IPS-18c (cell line): ENCODE measurements around the gene IL22RA1.

Source experiments
- H3K4me3 ChIP-seq: 2 replicates; pipeline ENCODE4 v1.7.0; 2013; ENCODE audit warnings: low read depth, mild to moderate bottlenecking, low read length, moderate library complexity; ENCODE audit not compliant: insufficient read depth
- H3K9me3 ChIP-seq: one replicate; pipeline ENCODE4 v1.6.1; 2013; ENCODE audit warnings: mild to moderate bottlenecking, low read length, moderate library complexity; ENCODE audit not compliant: control insufficient read depth, insufficient read depth

Gene IL22RA1

DNA sequence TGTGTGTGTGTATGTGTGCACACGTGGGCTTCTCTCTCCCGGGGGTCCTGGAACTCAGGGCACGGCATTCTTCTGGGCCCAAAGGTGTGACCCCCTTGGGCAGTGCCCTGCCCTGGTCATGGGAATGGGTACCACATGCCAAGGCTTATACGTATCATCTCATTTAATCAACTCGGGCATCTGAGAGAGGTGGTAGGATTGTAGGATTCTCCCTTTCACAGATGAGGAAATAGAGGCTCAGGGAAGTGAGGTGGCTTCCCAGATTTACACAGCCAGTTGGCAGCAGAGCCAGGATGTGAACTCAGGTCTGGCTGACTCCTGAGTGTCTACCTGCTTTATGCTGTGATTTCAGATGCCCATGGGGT lies 46.2 kb downstream of the IL22RA1 start:
- H3K9me3 ChIP-seq = no peaks in the 10 kb centered on the region
- no peak overlapping the region for H3K4me3 ChIP-seq

DNA sequence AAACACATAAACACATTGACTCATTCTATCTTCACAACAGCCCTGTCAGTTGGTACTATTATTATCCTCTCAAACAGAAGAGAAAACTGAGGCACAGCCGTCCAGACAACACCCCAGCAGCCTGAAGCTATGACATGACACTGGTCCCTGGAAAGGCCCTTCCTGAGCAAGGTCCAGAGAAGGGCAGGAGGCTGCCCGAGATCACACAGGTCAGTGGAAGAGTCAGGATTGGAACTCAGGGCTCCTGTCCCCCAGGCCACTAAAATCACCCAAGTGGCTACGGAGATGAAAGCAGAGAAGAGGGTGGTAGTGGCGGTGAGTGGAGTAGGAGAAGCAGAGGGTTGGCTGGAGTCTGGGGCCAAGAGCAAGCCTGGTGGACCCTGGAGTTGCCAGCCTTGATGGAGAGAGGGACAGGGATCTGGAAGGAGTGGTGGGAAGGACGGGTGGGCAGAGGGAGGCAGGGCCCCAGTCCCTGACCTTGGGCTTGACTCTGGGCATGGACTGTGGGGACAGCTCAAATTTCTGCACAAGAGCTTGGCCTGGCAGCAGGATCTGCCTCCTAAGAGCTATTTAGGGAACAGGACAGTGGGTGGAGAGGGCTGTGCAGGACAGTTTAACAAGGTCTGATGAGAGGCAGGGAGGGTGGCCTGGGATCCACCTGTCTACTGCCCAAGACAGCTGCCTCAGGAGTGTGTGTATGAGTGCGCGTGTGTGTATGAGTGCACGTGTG lies 46.8 kb downstream of the IL22RA1 start:
- Histone ChIP-seq H3K4me3 (no peak overlapping the region), H3K9me3 (no peaks in the 10 kb centered on the region)

DNA sequence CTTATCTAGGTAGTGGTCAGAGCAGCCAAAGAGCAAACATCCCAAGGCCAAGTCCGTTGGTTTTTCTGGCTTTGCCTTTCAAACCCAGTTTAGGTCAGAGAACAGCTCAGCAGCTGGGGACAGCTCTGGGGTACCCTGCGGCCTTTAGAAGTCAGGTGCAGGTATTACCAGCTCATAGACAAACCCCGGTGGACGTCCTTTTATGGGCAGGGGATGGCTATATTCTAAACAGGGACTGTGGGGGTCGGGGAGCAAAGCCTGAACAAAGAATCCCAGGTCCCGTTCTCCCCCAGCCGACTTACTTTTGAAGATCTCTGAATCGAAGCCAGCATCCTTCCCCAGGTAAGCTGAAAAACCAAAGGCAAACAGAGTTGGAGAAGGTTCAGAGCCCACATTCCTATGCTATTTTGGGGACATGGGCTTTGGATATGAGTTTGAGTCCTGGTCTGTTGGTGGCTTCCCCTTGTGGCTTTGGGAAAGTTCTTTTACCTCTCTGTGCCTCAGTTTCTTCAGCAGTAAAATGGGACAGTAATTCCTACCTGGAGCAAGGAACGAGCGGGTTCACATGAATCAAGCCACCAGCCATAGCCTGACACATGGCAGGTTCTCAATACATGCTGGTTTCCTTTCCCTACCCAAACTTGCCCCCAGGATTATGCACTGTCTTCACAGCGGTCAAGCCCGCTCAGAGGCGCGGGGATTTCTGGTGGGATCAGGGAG lies 47.6 kb downstream of the IL22RA1 start:
- Histone ChIP-seq H3K4me3 (no peak overlapping the region), H3K9me3 (no peaks in the 10 kb centered on the region)

DNA sequence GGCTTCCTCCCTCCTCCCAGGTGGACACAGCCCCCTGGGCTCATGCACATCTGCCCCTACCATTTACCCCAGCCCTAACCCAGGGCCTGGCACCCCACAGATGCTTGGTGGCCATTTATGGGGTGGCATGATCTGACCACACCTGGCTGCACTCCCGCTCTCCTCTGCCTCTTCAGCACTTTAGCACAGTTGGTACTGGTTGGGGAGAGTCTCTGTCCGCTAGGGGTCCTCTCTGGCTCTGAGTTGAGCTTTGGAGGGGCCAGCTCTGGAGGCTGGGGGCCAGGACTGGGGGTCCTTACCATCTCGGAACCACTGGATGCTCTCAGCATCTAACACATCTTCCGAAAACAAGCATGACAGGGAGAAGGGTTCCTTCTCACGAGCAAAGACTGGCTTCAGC lies 48.4 kb downstream of the IL22RA1 start:
- Histone ChIP-seq H3K9me3 (peaks cover 1% of the 10 kb centered on the region), H3K4me3 (no peak overlapping the region)

DNA sequence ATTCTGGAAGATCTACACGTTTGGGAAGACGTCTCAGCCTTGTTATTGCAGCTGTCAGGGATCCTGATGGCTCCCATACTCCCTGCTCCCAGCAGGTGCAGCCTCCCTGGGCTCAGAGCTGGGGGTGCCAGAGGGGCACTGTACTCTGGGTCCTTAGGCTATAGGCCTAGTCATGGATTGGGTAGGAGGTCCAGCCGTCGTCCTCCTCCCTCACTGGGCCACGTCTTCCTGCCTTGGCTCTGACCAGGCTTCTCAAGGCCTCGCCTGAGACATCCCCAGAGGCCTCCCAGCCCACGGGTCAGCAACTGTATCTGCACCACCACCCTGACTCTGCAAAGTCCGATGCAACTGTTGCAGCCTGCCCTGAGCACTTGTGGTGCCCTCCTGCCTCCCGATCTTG lies 49.2 kb downstream of the IL22RA1 start:
- Histone ChIP-seq H3K4me3 (no peak overlapping the region), H3K9me3 (peaks cover 2% of the 10 kb centered on the region)

DNA sequence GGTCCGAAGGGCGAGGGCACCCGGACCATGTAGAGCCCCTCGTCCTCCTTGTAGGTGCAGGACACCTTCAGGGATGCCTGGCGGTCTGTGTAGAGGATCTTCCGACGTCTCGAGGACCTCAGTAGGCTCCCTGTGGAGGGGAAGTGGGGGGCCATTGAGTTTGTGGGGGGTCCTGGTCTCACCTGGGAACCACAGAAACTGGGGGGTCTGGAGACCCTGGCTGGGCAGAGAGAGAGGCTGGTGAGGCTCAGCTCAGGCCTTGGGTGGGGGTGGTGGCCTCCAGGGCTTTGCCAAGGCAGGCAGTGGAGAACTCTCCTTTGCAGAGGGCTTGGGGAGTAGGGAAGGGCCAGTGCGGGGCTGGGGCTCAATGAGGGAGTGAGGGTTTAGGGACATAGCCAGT lies 50.0 kb downstream of the IL22RA1 start:
- H3K4me3 ChIP-seq = no peak overlapping the region
- peaks cover 2% of the 10 kb centered on the region for H3K9me3 ChIP-seq

DNA sequence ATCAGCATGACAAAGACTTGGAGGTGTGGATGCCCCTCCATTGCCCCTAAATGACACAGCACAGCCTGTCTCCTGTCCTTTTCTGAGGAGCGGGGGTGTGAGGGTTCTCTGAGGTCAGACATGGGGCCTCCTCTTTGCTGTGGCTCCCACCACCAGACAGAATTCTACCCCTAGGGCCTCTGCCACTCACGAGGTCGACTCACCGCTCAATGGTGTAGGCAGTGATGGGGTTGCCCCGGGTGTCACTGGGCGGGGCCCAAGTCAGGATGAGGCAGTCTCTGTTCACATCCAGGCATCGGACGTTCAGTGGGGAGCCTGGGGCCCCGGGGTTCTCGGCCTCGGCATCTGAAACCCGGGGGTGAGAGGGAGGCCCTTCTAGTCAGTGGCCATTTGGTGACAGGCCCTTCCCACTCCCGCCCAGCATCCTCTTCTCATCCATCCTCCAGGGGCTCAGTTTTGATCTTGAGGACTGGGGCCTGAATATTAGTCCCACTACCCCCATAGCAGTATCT lies 50.9 kb downstream of the IL22RA1 start:
- Histone ChIP-seq H3K9me3 (peaks cover 2% of the 10 kb centered on the region), H3K4me3 (no peak overlapping the region)

DNA sequence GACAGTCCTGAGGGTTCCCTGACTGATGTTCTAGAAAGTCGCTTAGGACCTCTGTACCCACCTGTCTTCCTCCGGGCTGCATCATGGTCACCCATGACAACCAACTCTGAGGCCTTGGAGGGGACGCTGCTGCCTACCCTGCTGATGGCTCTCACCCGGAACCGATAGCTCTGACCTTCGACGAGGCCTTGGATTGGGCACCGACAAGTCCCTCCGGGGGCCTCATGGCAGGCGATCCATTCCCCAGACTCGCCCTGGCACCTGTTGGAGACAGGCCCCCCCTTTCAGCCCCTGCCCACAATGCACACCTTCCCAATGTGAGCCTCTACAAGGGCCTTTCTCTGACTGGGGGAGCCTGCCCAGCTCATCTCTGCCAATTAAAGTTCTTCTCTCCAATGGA lies 52.2 kb downstream of the IL22RA1 start:
- peaks cover 2% of the 10 kb centered on the region for H3K9me3 ChIP-seq
- H3K4me3 ChIP-seq = no peak overlapping the region

DNA sequence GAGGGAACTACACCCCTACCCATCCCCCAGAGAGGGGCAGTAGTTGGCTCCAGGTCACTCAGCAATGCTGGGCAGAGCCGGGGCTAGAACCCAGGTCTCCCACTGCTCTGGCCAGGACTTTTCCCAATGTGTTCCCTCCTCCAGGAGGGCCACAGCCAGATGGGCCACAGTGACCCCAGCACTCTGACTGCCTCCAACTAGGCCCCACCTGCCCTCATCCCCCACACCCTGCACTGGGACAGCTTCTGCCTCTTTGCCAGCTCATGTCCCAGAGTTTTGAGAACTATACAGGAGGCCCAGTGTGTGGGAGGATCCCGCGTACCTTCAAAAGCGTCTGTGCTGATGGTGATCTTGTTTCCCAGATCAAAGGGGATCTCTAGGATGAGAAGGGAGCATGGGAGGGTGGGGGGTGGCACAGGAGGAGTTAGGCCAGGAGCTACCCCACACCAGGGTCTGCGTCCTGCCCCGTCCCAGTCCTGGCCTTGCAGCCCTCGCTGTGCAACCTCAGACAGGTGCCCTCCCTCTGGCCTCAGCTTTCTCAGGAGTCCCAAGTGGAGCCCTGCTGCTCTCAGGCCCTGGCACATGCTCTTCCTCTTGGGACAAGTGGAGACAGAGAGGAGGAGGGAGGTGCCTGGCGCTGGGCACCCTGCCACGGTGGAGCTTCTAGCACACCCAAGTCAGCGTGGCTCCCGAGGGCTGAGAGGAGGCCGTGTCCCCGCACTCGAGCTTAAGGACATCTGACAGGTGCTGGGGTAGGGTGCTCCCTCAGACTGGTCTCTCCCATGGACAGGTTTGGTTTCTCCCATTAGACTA lies 53.0 kb downstream of the IL22RA1 start:
- Histone ChIP-seq H3K9me3 (peaks cover 2% of the 10 kb centered on the region), H3K4me3 (no peak overlapping the region)

DNA sequence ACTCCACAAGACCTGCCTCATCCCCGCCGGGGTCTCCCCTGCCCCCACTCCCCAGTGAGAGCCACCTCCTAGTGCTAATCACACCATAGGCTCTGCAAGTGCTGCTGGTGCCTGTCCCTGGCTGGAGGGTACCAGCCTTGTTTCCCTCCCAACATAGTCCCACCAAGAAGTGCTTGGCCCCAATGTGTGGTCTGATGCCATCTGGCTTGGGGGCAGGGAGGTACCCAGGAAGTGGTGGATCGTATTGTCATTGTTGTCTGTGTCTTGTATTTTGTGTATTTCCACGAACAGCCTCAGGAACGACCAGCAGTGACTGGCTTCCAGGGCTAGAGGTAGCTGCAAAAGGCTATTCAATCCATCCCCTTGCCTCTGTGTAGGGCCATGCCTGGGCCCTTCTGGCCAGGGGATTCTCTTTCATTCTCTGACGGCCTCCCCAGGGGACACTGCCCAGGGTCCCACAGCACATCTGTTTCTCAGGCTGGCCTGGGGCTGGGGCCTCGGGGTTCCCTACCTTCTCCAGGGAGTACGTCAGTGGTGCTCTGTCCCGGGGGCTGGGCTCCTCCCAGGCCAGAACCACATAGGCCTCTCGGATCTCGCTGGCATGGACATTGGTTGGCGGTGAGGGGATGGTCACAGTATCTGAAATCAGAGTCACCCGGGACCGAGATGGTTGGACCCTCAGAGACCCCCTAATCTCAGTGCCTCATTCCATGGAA lies 53.8 kb downstream of the IL22RA1 start:
- no peak overlapping the region for H3K4me3 ChIP-seq
- peaks cover 2% of the 10 kb centered on the region for H3K9me3 ChIP-seq

DNA sequence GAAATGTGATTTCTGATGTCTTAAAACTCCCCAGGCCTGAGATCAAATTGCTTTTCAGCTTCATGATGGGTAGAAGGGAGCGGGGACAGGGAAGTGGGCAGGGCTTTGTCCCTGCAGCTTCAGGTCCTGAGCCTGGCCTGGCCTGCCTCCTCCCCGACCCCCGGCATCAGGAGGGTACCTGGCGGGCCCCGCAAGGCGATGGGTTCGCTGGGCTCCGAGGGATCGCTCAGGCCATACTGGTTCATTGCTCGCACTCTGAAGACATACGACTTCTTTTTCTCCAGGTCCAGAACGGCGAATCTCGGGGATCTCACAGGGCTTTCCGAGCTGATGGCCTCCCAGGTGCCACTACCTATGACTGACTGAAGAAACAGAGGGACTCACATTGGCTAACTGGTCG lies 56.5 kb downstream of the IL22RA1 start:
- Histone ChIP-seq H3K4me3 (no peak overlapping the region), H3K9me3 (peaks cover 2% of the 10 kb centered on the region)

DNA sequence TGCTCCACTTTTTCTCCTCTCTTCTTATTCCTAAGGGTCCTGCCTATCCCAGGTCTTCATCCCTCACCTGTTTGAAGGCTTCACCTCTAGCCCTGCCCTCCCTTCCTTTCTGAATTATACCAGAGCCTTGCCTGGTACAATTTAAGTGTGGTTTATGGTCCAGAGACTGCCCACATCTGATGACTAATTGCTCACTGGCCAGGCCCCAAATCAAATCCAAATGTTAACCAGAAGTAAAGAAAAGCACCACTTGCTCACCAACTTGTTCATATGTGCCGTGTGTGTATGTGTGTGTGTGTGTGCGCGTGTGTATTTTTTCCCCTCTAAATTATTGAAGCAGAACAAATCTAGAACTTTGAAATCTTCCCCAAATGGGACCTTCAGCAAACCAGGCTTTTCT lies 57.4 kb downstream of the IL22RA1 start:
- Histone ChIP-seq H3K4me3 (no peak overlapping the region), H3K9me3 (peaks cover 2% of the 10 kb centered on the region)

DNA sequence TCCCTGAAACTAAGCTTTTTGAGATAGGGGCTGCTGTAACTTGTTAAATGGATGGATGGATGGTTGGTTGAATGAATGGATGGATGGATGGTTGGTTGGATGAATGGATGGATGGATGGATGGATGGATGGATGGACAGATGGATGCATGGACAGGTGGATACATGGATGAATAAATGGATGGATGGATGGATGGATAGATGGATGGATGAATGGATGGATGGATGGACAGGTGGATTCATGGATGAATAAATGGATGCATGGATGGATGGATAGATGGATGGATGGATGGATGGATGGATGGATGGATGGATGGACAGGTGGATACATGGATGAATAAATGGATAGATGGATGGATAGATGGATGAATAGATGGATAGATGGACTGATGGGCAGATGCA lies 57.9 kb downstream of the IL22RA1 start:
- peaks cover 2% of the 10 kb centered on the region for H3K9me3 ChIP-seq
- H3K4me3 ChIP-seq = no peak overlapping the region

DNA sequence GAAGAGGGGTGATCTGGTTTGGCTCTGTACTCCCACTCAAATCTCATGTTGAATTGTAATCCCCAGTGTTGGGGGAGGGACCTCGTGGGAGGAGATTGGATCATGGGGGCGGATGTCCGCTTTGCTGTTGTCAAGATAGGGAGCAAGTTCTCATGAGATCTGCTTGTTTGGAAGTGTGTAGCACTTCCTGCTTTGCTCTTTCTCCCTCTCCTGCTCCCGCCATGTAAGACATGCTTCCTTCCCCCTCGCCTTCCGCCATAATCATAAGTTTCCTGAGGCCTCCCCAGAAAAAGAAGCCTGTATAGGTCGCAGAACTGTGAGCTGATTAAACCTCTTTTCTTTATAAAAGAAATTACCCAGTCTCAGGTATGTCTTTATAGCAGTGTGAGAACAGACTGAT lies 58.9 kb downstream of the IL22RA1 start:
- H3K4me3 ChIP-seq = no peak overlapping the region
- no peaks in the 10 kb centered on the region for H3K9me3 ChIP-seq

DNA sequence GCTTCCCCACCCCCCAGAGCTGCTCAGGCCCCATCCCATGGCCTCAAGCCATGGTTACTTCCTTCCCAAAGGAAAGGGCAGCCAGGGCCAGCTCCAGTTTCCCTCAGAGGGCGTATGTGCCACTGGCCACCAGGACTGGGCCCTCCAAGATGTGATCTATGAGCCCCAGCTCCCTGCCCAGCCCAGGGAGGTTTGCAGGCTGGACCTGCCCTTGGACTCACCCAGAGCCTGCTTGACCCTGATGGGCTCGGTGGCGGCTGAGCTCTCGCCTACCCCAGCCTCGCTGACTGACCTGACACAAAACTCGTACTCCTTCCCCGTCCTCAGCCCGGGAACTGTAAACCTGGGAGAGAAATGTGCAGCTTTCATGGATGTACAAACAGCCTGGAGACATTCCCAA lies 60.6 kb downstream of the IL22RA1 start:
- H3K9me3 ChIP-seq = no peaks in the 10 kb centered on the region
- no peak overlapping the region for H3K4me3 ChIP-seq

DNA sequence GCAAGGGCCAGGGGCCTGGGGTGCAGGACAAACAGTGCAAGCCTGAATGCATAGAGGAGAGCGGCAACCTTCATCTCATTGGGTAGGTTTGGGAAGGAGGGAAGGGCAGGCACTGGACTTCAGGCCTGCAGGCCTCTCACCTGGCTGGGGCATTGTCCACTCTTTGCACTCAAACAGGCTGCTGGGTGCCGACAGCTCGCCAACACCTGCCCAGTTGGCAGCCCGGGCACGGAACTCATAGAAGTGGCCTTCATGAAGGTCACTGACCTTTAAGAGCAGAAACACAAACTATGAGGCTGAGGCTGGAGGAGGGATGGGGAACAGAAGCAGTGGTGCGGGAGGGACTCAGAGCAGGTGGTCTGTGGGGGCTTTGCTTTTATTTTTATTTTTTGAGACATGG lies 61.8 kb downstream of the IL22RA1 start:
- Histone ChIP-seq H3K9me3 (no peaks in the 10 kb centered on the region), H3K4me3 (no peak overlapping the region)

DNA sequence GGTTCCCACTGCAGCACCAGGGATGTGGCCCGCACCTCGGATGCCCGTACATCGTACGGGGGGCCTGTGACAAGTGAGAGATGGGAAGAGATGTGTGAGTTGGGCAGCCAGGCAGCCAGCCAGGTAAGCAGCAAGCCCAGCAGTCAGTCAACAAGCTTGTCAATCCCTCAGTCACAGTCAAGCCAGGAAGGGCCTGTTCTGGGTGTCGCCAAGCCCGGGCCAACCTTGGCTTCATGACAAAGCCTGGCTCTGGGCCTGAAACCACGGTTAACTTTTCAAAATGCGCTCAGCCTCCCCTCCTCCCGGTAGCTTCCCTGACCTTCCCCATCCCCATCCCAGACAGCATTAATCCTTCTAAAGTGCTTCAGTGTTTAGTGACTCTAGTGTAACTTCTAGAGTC lies 62.8 kb downstream of the IL22RA1 start:
- Histone ChIP-seq H3K9me3 (no peaks in the 10 kb centered on the region), H3K4me3 (no peak overlapping the region)
